Stimulated activated memory B cell treated with anti-CD40 and anti-IgM and Interleukin-4, amounts not matched to agents 10 μg/mL and 1 μg/mL and 100 μg/mL, for 72 hours (primary cell): ENCODE results near the gene GJA3.
A peak's percentile ranks its signal among the peaks of the same experiment; 100 is the strongest.

Experiments
- ATAC-seq: fragments of 150-1000 bp; cut with Tn5 transposase; 2 replicates; pipeline ENCODE4 v1.10.0; 2021
- H3K27ac Mint-ChIP-seq: one replicate; pipeline ENCODE4 v1.8.0; 2022; ENCODE audit warnings: mild to moderate bottlenecking, mixed read lengths
- H3K27me3 Mint-ChIP-seq: one replicate; pipeline ENCODE4 v1.8.0; 2022; ENCODE audit warnings: mixed read lengths
- H3K36me3 Mint-ChIP-seq: one replicate; pipeline ENCODE4 v1.8.0; 2022; ENCODE audit warnings: mixed read lengths
- H3K4me1 Mint-ChIP-seq: one replicate; pipeline ENCODE4 v1.8.0; 2022; ENCODE audit warnings: mixed read lengths
- H3K4me3 Mint-ChIP-seq: one replicate; pipeline ENCODE4 v1.8.0; 2022; ENCODE audit warnings: mild to moderate bottlenecking, moderate library complexity, mixed read lengths
- H3K9me3 Mint-ChIP-seq: one replicate; pipeline ENCODE4 v1.8.0; 2022; ENCODE audit warnings: mixed read lengths

Gene GJA3

GRCh38 chr13:20160306-20161274 is at the start of gene GJA3:
TSS of gene GJA3 (minus strand) at chr13:20161052. CDS start at chr13:20143288, 17,764 bp downstream.
- Mint-ChIP-seq H3K9me3 (no peaks in the 10 kb centered on the region), H3K4me3 (peak within 1 kb of the TSS; percentile 86), H3K27me3 (peaks cover 3% of the 10 kb centered on the region), H3K4me1 (peaks cover 22% of the 10 kb centered on the region), H3K27ac (peak within 1 kb of the TSS; percentile 75), H3K36me3 (no peaks in the 10 kb centered on the region)
- ATAC-seq = peak; percentile 81

GRCh38 chr13:20209948-20210347 is 49.1 kb upstream of the GJA3 start:
- H3K4me1 Mint-ChIP-seq = no peaks in the 10 kb centered on the region
- H3K36me3 Mint-ChIP-seq = no peaks in the 10 kb centered on the region
- no peak for ATAC-seq
- peaks cover 47% of the 10 kb centered on the region for H3K27me3 Mint-ChIP-seq
- no peak overlapping the region for H3K4me3 Mint-ChIP-seq
- H3K27ac Mint-ChIP-seq = no peak overlapping the region
- H3K9me3 Mint-ChIP-seq = peaks cover 6% of the 10 kb centered on the region

- H3K4me3 Mint-ChIP-seq = no peak overlapping the region
- no peaks in the 10 kb centered on the region for H3K36me3 Mint-ChIP-seq
- H3K27ac Mint-ChIP-seq = no peak overlapping the region
- H3K4me1 Mint-ChIP-seq = no peaks in the 10 kb centered on the region
- H3K27me3 Mint-ChIP-seq = peaks cover 38% of the 10 kb centered on the region
- peaks cover under 1% of the 10 kb centered on the region for H3K9me3 Mint-ChIP-seq
- no peak for ATAC-seq
Observed at GRCh38 chr13:20206698-20207235, 45.9 kb upstream of the GJA3 start.

- H3K9me3 Mint-ChIP-seq = peaks cover 3% of the 10 kb centered on the region
- H3K36me3 Mint-ChIP-seq = no peaks in the 10 kb centered on the region
- H3K4me3 Mint-ChIP-seq = no peak overlapping the region
- H3K4me1 Mint-ChIP-seq = no peaks in the 10 kb centered on the region
- no peak for ATAC-seq
- no peak overlapping the region for H3K27ac Mint-ChIP-seq
- H3K27me3 Mint-ChIP-seq = peaks cover 38% of the 10 kb centered on the region
Observed at GRCh38 chr13:20206065-20206697, 45.3 kb upstream of the GJA3 start.

GRCh38 chr13:20198781-20199180 is 37.9 kb upstream of the GJA3 start:
- no peak for ATAC-seq
- Mint-ChIP-seq H3K4me1 (peaks cover 12% of the 10 kb centered on the region), H3K4me3 (no peak overlapping the region), H3K9me3 (peaks cover 3% of the 10 kb centered on the region), H3K27ac (no peak overlapping the region), H3K27me3 (peaks cover 35% of the 10 kb centered on the region), H3K36me3 (peaks cover 5% of the 10 kb centered on the region)

- H3K27me3 Mint-ChIP-seq = peaks cover 43% of the 10 kb centered on the region
- H3K36me3 Mint-ChIP-seq = peaks cover 5% of the 10 kb centered on the region
- peaks cover 20% of the 10 kb centered on the region for H3K4me1 Mint-ChIP-seq
- H3K4me3 Mint-ChIP-seq = no peak overlapping the region
- no peak for ATAC-seq
- H3K27ac Mint-ChIP-seq = no peak overlapping the region
- H3K9me3 Mint-ChIP-seq = peaks cover 3% of the 10 kb centered on the region
Observed at GRCh38 chr13:20197361-20197834, 36.5 kb upstream of the GJA3 start.

- Mint-ChIP-seq H3K27me3 (peaks cover 55% of the 10 kb centered on the region), H3K9me3 (no peaks in the 10 kb centered on the region), H3K4me3 (no peak overlapping the region), H3K36me3 (peaks cover 5% of the 10 kb centered on the region), H3K4me1 (peaks cover 26% of the 10 kb centered on the region), H3K27ac (no peak overlapping the region)
- ATAC-seq = no peak
Observed at GRCh38 chr13:20195801-20196200, 34.9 kb upstream of the GJA3 start.

- peak; percentile 62 for ATAC-seq
- H3K27ac Mint-ChIP-seq = no peak overlapping the region
- H3K4me1 Mint-ChIP-seq = peaks cover 26% of the 10 kb centered on the region
- H3K9me3 Mint-ChIP-seq = no peaks in the 10 kb centered on the region
- H3K36me3 Mint-ChIP-seq = no peaks in the 10 kb centered on the region
- H3K27me3 Mint-ChIP-seq = peaks cover 45% of the 10 kb centered on the region
- peak overlapping the region; percentile 75 for H3K4me3 Mint-ChIP-seq
Observed at GRCh38 chr13:20193907-20194631, 33.2 kb upstream of the GJA3 start.

GRCh38 chr13:20193162-20193906 is 32.5 kb upstream of the GJA3 start:
- no peaks in the 10 kb centered on the region for H3K9me3 Mint-ChIP-seq
- peak overlapping the region; percentile 57 for H3K27ac Mint-ChIP-seq
- H3K36me3 Mint-ChIP-seq = no peaks in the 10 kb centered on the region
- peaks cover 26% of the 10 kb centered on the region for H3K4me1 Mint-ChIP-seq
- peak; percentile 14 for ATAC-seq
- H3K27me3 Mint-ChIP-seq = peaks cover 45% of the 10 kb centered on the region
- H3K4me3 Mint-ChIP-seq = peak overlapping the region; percentile 75

- H3K4me3 Mint-ChIP-seq = peak within 1 kb of the TSS; percentile 75
- no peak for ATAC-seq
- H3K36me3 Mint-ChIP-seq = no peaks in the 10 kb centered on the region
- H3K9me3 Mint-ChIP-seq = no peaks in the 10 kb centered on the region
- peaks cover 26% of the 10 kb centered on the region for H3K4me1 Mint-ChIP-seq
- H3K27me3 Mint-ChIP-seq = peaks cover 45% of the 10 kb centered on the region
- H3K27ac Mint-ChIP-seq = peak within 1 kb of the TSS; percentile 57
Observed at GRCh38 chr13:20192836-20193161, 31.9 kb upstream of the GJA3 start, which contains the start of gene GJB2. TSS of gene GJB2 (minus strand) at chr13:20192938. CDS start at chr13:20189581, 3,357 bp downstream.

GRCh38 chr13:20192158-20192835 is 31.4 kb upstream of the GJA3 start:
- Mint-ChIP-seq H3K36me3 (no peaks in the 10 kb centered on the region), H3K27ac (no peak overlapping the region), H3K4me3 (peak overlapping the region; percentile 67), H3K9me3 (no peaks in the 10 kb centered on the region), H3K4me1 (peaks cover 26% of the 10 kb centered on the region), H3K27me3 (peaks cover 45% of the 10 kb centered on the region)
- ATAC-seq = peak; percentile 25

- peaks cover 26% of the 10 kb centered on the region for H3K4me1 Mint-ChIP-seq
- H3K4me3 Mint-ChIP-seq = peak overlapping the region; percentile 67
- no peak overlapping the region for H3K27ac Mint-ChIP-seq
- H3K27me3 Mint-ChIP-seq = peaks cover 45% of the 10 kb centered on the region
- no peaks in the 10 kb centered on the region for H3K36me3 Mint-ChIP-seq
- peak; percentile 52 for ATAC-seq
- no peaks in the 10 kb centered on the region for H3K9me3 Mint-ChIP-seq
Observed at GRCh38 chr13:20191311-20192157, 30.7 kb upstream of the GJA3 start.
